Mesendoderm (in vitro differentiated cells): ENCODE data around the gene KCTD1.

ENCODE experiments used
- DNase-seq: peaks from one replicate; pipeline ENCODE4 v3.0.0; 2013
- H2AK5ac ChIP-seq: 2 replicates; pipeline ENCODE4 v1.6.1; 2013; ENCODE audit warnings: low read length, inconsistent platforms
- H2BK120ac ChIP-seq: 2 replicates; pipeline ENCODE4 v1.6.1; 2013; ENCODE audit warnings: low read depth, mild to moderate bottlenecking, low read length, moderate library complexity, mixed read lengths
- H2BK15ac ChIP-seq: replicated peaks from 2 replicates; pipeline ENCODE4 v1.6.1; 2013; ENCODE audit warnings: low read depth, mild to moderate bottlenecking, moderate library complexity
- H2BK5ac ChIP-seq: 2 replicates; pipeline ENCODE4 v1.6.1; 2013; ENCODE audit warnings: low read length, inconsistent platforms
- H3K18ac ChIP-seq: 2 replicates; pipeline ENCODE4 v1.6.1; 2013; ENCODE audit warnings: mild to moderate bottlenecking, low read length, mixed read lengths
- H3K23ac ChIP-seq: one replicate; pipeline ENCODE4 v1.6.1; 2013; ENCODE audit warnings: low read length
- H3K27ac ChIP-seq: 2 replicates; pipeline ENCODE4 v1.5.1; 2013; ENCODE audit warnings: low read depth, mild to moderate bottlenecking, inconsistent platforms, low read length, moderate library complexity
- H3K27me3 ChIP-seq: 2 replicates; pipeline ENCODE4 v1.6.1; 2013; ENCODE audit warnings: low read length, control low read depth, mild to moderate bottlenecking, inconsistent platforms; ENCODE audit not compliant: insufficient read depth, poor library complexity
- H3K36me3 ChIP-seq: 2 replicates; pipeline ENCODE4 v1.6.1; 2013; ENCODE audit warnings: low read length, inconsistent platforms; ENCODE audit not compliant: control insufficient read depth, insufficient read depth
- H3K4ac ChIP-seq: one replicate; pipeline ENCODE4 v1.6.1; 2013; ENCODE audit warnings: low read depth, mild to moderate bottlenecking, low read length, moderate library complexity
- H3K4me1 ChIP-seq: 2 replicates; pipeline ENCODE4 v1.6.1; 2013; ENCODE audit warnings: low read depth, low read length, inconsistent platforms; ENCODE audit not compliant: control insufficient read depth
- H3K4me2 ChIP-seq: 2 replicates; pipeline ENCODE4 v1.6.1; 2013; ENCODE audit warnings: low read length
- H3K4me3 ChIP-seq: 2 replicates; pipeline ENCODE4 v1.5.1; 2013; ENCODE audit warnings: mild to moderate bottlenecking, low read length
- H3K56ac ChIP-seq: one replicate; pipeline ENCODE4 v1.6.1; 2013; ENCODE audit warnings: low read length
- H3K79me1 ChIP-seq: 2 replicates; pipeline ENCODE4 v1.6.1; 2013; ENCODE audit warnings: low read length, inconsistent platforms
- H3K79me2 ChIP-seq: 2 replicates; pipeline ENCODE4 v1.6.1; 2013; ENCODE audit warnings: mild to moderate bottlenecking, low read length; ENCODE audit not compliant: control insufficient read depth, insufficient read depth
- H3K9ac ChIP-seq: 2 replicates; pipeline ENCODE4 v1.6.1; 2013; ENCODE audit warnings: low read length, inconsistent platforms
- H4K5ac ChIP-seq: one replicate; pipeline ENCODE4 v1.6.1; 2013; ENCODE audit warnings: low read length
- H4K8ac ChIP-seq: one replicate; pipeline ENCODE4 v1.6.1; 2013; ENCODE audit warnings: low read depth, mild to moderate bottlenecking, control low read depth, low read length, moderate library complexity
- WGBS: extraction: QIAGEN DNeasy Blood & Tissue Kit; methylation state at CpG from one replicate; pipeline ENCODE4 v1.1.7; 2013; ENCODE audit warnings: low lambda C conversion rate, missing lambda C conversion rate; ENCODE audit not compliant: insufficient coverage; ENCODE audit errors: extremely low coverage; 5-methylcytosine and 5-hydroxymethylcytosine counted together

The KCTD1 gene

DNA sequence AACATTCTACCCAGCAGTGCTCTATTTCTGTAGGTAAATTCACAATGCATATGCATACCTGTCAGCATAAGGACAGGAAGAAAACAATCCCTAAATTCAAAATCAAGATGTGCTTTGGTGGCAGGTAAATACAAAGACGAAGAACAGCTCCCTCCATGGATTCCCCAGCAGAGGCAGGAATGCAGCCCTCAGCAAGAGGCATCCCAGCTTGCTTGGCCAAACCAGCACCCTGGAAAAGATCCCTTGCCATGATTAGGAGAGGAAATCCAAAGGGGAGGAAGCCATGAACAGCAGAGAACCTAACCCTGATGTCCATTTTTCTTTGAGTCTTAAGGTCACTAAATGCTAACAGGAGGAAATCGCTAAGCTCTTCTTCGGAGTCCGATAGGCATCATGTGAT lies 91.2 kb downstream of the KCTD1 start:
- Histone ChIP-seq H2BK15ac (no peak overlapping the region), H3K79me2 (no peaks in the 10 kb centered on the region), H3K4me3 (no peak overlapping the region), H4K8ac (no peak overlapping the region), H3K27ac (no peak overlapping the region), H4K5ac (no peak overlapping the region), H3K36me3 (no peaks in the 10 kb centered on the region), H3K79me1 (no peaks in the 10 kb centered on the region), H3K56ac (no peak overlapping the region), H3K4me1 (no peaks in the 10 kb centered on the region), H3K4me2 (no peak overlapping the region), H3K9ac (no peak overlapping the region), H3K27me3 (no peaks in the 10 kb centered on the region), H2BK120ac (no peak overlapping the region), H2AK5ac (no peak overlapping the region), H3K4ac (no peak overlapping the region), H3K18ac (no peak overlapping the region), H2BK5ac (no peak overlapping the region), H3K23ac (no peak overlapping the region)
- DNase-seq = peak; percentile 56
- WGBS = no CpG with 5 or more reads among the region's 4 CpGs

DNA sequence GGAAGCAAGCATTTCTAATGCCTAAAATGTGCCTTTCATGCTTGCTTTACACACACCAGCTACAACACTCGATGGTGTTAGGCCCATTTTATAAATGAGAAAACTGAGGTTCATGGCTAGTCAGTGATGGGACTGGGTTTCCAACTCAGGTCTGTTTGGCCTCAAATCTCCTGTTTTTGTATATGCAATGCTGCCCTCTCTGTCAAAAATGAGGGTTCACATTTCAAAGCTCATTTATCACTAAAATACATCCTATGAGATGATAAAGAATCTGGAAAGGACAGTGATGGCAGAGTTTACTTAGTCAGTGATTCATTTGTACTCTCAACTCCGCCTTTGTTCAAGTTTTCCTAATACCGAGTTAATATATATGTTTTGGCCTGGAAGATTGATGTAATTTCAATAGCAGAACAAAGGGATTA lies 92.3 kb downstream of the KCTD1 start:
- no peak overlapping the region for H3K18ac ChIP-seq
- no peak for DNase-seq
- no peaks in the 10 kb centered on the region for H3K79me1 ChIP-seq
- no peak overlapping the region for H3K9ac ChIP-seq
- no peak overlapping the region for H4K8ac ChIP-seq
- WGBS = no CpG with 5 or more reads among the region's 3 CpGs
- no peaks in the 10 kb centered on the region for H3K79me2 ChIP-seq
- no peak overlapping the region for H2AK5ac ChIP-seq
- no peaks in the 10 kb centered on the region for H3K36me3 ChIP-seq
- H3K23ac ChIP-seq = no peak overlapping the region
- H3K4me1 ChIP-seq = no peaks in the 10 kb centered on the region
- H2BK5ac ChIP-seq = no peak overlapping the region
- H3K4me3 ChIP-seq = no peak overlapping the region
- H2BK15ac ChIP-seq = no peak overlapping the region
- H3K56ac ChIP-seq = no peak overlapping the region
- H3K4ac ChIP-seq = no peak overlapping the region
- H3K27ac ChIP-seq = no peak overlapping the region
- no peak overlapping the region for H2BK120ac ChIP-seq
- no peaks in the 10 kb centered on the region for H3K27me3 ChIP-seq
- no peak overlapping the region for H3K4me2 ChIP-seq
- H4K5ac ChIP-seq = no peak overlapping the region

GRCh38 chr18:26455639-26456038 lies 92.7 kb downstream of the KCTD1 start:
- no peaks in the 10 kb centered on the region for H3K27me3 ChIP-seq
- H3K27ac ChIP-seq = no peak overlapping the region
- H3K4me2 ChIP-seq = no peak overlapping the region
- no peak overlapping the region for H2BK15ac ChIP-seq
- no peak overlapping the region for H3K23ac ChIP-seq
- no peak for DNase-seq
- H3K79me1 ChIP-seq = no peaks in the 10 kb centered on the region
- H3K18ac ChIP-seq = no peak overlapping the region
- no peak overlapping the region for H3K4me3 ChIP-seq
- no peaks in the 10 kb centered on the region for H3K79me2 ChIP-seq
- WGBS = no CpG with 5 or more reads among the region's 15 CpGs
- no peak overlapping the region for H2BK5ac ChIP-seq
- no peak overlapping the region for H3K9ac ChIP-seq
- H2AK5ac ChIP-seq = no peak overlapping the region
- no peaks in the 10 kb centered on the region for H3K4me1 ChIP-seq
- H3K56ac ChIP-seq = no peak overlapping the region
- H3K36me3 ChIP-seq = no peaks in the 10 kb centered on the region
- no peak overlapping the region for H2BK120ac ChIP-seq
- H4K5ac ChIP-seq = no peak overlapping the region
- H4K8ac ChIP-seq = no peak overlapping the region
- H3K4ac ChIP-seq = no peak overlapping the region

DNA sequence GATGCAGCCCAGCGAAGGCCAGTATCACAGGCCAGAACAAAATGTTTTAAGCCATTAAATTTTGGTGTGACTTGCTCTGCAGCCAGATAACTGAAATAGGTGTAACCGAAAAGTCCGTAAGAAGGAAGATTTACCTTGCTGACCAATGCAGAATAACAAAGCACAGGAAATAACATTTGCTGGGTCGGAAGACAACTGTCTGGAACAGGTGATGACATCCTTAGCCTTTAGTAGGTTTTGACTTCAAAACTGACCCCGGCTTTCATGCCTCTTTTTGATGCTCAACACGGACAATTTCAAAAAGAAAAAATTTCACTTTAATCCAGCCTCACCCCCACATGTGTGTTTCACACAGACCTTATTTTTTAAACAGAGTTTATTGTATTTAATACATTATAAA lies 93.7 kb downstream of the KCTD1 start:
- H2BK15ac ChIP-seq = no peak overlapping the region
- no peak overlapping the region for H3K23ac ChIP-seq
- H4K8ac ChIP-seq = no peak overlapping the region
- no CpG with 5 or more reads among the region's 6 CpGs for WGBS
- no peaks in the 10 kb centered on the region for H3K27me3 ChIP-seq
- H3K79me1 ChIP-seq = no peaks in the 10 kb centered on the region
- H3K79me2 ChIP-seq = no peaks in the 10 kb centered on the region
- no peaks in the 10 kb centered on the region for H3K4me1 ChIP-seq
- no peak overlapping the region for H3K4me3 ChIP-seq
- no peak overlapping the region for H3K18ac ChIP-seq
- no peak overlapping the region for H2BK120ac ChIP-seq
- no peaks in the 10 kb centered on the region for H3K36me3 ChIP-seq
- H3K4me2 ChIP-seq = no peak overlapping the region
- H3K4ac ChIP-seq = no peak overlapping the region
- no peak overlapping the region for H4K5ac ChIP-seq
- no peak for DNase-seq
- no peak overlapping the region for H3K27ac ChIP-seq
- H2BK5ac ChIP-seq = no peak overlapping the region
- H2AK5ac ChIP-seq = no peak overlapping the region
- no peak overlapping the region for H3K56ac ChIP-seq
- H3K9ac ChIP-seq = no peak overlapping the region

DNA sequence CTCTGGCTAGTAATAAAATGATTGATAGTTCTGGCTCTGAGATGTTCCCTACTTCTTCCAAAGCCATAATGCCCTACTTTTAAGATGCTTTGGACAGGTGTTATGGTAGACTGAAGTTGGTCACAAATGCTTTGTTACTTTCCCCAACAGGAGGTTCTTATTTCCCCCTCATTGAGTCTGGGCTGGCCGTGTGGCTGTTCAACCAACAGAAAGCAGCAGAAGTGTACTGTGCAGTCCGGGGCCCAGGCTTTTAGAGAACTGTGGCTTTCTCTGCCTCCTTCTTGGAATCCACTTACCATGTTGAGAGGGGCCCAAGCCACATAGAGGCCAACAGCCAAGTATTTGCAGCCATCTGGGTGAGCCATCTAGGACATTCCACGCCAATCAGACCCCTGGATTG lies 94.2 kb downstream of the KCTD1 start:
- no peak overlapping the region for H3K56ac ChIP-seq
- H2AK5ac ChIP-seq = no peak overlapping the region
- WGBS = no CpG with 5 or more reads among the region's 3 CpGs
- no peaks in the 10 kb centered on the region for H3K36me3 ChIP-seq
- no peak overlapping the region for H4K5ac ChIP-seq
- no peak overlapping the region for H4K8ac ChIP-seq
- no peak overlapping the region for H3K4me2 ChIP-seq
- no peak overlapping the region for H3K18ac ChIP-seq
- no peak overlapping the region for H2BK15ac ChIP-seq
- H3K79me2 ChIP-seq = no peaks in the 10 kb centered on the region
- H2BK5ac ChIP-seq = no peak overlapping the region
- H2BK120ac ChIP-seq = no peak overlapping the region
- H3K4me1 ChIP-seq = no peaks in the 10 kb centered on the region
- H3K27ac ChIP-seq = no peak overlapping the region
- no peaks in the 10 kb centered on the region for H3K27me3 ChIP-seq
- no peak overlapping the region for H3K4ac ChIP-seq
- no peak overlapping the region for H3K9ac ChIP-seq
- H3K79me1 ChIP-seq = no peaks in the 10 kb centered on the region
- no peak overlapping the region for H3K23ac ChIP-seq
- no peak for DNase-seq
- no peak overlapping the region for H3K4me3 ChIP-seq

DNA sequence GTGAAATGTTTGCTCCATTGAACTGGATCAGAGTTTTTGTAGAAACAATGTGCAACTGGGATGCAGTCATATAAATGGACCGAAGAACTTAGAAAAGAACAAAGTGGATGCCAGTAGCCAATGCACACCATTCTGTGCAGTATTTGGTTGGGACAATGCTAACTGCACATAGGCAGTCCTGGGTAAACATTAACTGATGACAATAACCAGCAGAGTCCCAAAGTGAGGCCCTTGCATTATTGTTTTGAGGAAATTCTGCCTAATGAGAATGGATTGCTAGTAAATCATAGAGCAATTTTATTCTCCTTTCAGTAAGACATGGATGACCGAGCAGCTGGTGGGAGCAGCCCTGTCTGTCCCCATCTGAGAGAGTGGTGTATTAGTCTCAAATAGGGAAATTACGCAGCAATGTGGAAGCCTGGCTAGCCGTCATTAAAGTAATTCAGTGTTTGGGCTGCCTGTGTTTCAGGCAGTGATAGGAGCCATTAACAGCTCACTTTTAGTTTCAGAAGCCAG lies 94.9 kb downstream of the KCTD1 start:
- no peak overlapping the region for H3K4me2 ChIP-seq
- no peak overlapping the region for H3K56ac ChIP-seq
- DNase-seq = no peak
- H3K4me1 ChIP-seq = no peaks in the 10 kb centered on the region
- no peaks in the 10 kb centered on the region for H3K79me1 ChIP-seq
- no peak overlapping the region for H3K18ac ChIP-seq
- H3K4ac ChIP-seq = no peak overlapping the region
- no peak overlapping the region for H3K23ac ChIP-seq
- no peak overlapping the region for H2BK120ac ChIP-seq
- H3K27ac ChIP-seq = no peak overlapping the region
- H3K27me3 ChIP-seq = no peaks in the 10 kb centered on the region
- H2AK5ac ChIP-seq = no peak overlapping the region
- no CpG with 5 or more reads among the region's 4 CpGs for WGBS
- no peak overlapping the region for H3K4me3 ChIP-seq
- no peaks in the 10 kb centered on the region for H3K36me3 ChIP-seq
- H2BK5ac ChIP-seq = no peak overlapping the region
- H3K9ac ChIP-seq = no peak overlapping the region
- H4K8ac ChIP-seq = no peak overlapping the region
- no peak overlapping the region for H4K5ac ChIP-seq
- H3K79me2 ChIP-seq = no peaks in the 10 kb centered on the region
- no peak overlapping the region for H2BK15ac ChIP-seq
